GM12875 (cell line): ENCODE data around the gene ARHGAP21.

ENCODE experiments used
- H3K4me3 ChIP-seq: one replicate; pipeline ENCODE4 v1.5.1; 2011; ENCODE audit warnings: low read depth, low read length, control low read depth
- TF ChIP-seq, protein P1 (sequence below): IDR thresholded peaks from 2 replicates; pipeline ENCODE4 v1.5.1; 2011; ENCODE audit warnings: low read depth, mild to moderate bottlenecking, control low read depth, inconsistent platforms, low read length, moderate library complexity, borderline replicate concordance; ENCODE audit not compliant: insufficient read depth

ARHGAP21 gene

DNA sequence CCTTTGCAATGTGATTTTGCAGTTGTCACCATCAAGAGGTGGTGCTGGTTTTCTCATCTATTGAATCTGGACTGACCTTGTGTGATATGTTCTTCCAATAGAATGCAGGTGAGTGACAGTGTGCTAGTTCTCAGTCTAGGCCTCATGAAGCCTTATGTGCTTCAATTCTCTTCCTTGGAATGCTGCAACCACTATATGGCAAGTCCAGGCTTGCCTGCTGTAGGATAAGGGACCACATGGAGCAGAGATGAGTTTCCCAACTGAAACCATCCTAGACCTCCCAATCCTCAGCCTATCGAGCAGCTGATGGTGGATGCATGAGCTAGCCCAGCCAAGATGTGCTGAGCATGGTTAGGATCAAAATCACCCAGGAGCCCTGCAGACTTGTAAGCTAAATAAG, 32.6 kb upstream of the ARHGAP21 start:
- H3K4me3 ChIP-seq, result no peak overlapping the region
- TF ChIP-seq, protein P1, sequence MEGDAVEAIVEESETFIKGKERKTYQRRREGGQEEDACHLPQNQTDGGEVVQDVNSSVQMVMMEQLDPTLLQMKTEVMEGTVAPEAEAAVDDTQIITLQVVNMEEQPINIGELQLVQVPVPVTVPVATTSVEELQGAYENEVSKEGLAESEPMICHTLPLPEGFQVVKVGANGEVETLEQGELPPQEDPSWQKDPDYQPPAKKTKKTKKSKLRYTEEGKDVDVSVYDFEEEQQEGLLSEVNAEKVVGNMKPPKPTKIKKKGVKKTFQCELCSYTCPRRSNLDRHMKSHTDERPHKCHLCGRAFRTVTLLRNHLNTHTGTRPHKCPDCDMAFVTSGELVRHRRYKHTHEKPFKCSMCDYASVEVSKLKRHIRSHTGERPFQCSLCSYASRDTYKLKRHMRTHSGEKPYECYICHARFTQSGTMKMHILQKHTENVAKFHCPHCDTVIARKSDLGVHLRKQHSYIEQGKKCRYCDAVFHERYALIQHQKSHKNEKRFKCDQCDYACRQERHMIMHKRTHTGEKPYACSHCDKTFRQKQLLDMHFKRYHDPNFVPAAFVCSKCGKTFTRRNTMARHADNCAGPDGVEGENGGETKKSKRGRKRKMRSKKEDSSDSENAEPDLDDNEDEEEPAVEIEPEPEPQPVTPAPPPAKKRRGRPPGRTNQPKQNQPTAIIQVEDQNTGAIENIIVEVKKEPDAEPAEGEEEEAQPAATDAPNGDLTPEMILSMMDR, result no peak

GRCh38 chr10:24751716-24752115, 28.0 kb upstream of the ARHGAP21 start:
- no peak overlapping the region for H3K4me3 ChIP-seq
- TF ChIP-seq, protein P1, result no peak

GRCh38 chr10:24750695-24751094, 27.0 kb upstream of the ARHGAP21 start:
- TF ChIP-seq, protein P1, result no peak

DNA sequence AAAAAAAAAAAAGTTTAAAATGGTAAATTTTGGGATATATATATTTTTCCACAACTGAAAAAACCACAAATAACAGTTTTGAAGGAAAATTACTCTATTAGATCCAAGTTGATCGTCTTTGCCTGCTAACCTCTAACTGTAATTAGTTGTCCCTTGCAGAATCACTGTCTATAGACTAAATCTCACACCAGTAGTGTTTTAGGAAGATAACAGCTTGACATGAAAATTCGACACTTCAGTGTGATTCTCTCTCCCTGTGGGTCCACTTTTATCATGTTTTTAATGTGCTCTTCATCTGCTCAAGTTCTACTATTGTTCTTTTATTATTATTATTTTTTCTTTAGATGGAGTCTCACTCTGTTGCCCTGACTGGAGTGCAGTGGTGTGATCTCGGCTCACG, 24.5 kb upstream of the ARHGAP21 start:
- no peak overlapping the region for H3K4me3 ChIP-seq
- TF ChIP-seq, protein P1, result no peak

More at GRCh38 chr10:24750695-24751094, 27.0 kb upstream of the ARHGAP21 start:
- no peak overlapping the region for H3K4me3 ChIP-seq

GRCh38 chr10:24744946-24745345, 21.3 kb upstream of the ARHGAP21 start:
- no peak overlapping the region for H3K4me3 ChIP-seq
- TF ChIP-seq, protein P1, result no peak

DNA sequence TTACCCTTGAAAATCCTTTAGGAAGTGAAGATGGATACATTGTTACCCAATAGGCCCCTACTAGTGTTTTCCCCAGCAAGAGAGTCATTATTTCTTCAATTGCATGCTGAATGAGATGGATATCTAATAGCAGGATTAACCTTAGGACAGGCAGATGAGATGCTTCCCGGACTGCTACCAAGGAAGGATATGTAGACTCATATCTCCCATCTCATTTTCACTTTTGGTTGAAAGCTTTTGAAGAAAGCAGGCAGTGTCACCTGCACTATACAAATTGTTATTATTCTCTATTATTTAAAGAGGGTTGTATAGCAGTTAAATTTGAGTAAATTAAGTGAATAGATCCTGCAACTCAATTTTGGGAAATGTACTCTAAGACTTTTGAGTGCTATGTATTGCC, 17.0 kb upstream of the ARHGAP21 start:
- no peak overlapping the region for H3K4me3 ChIP-seq
- TF ChIP-seq, protein P1, result no peak

DNA sequence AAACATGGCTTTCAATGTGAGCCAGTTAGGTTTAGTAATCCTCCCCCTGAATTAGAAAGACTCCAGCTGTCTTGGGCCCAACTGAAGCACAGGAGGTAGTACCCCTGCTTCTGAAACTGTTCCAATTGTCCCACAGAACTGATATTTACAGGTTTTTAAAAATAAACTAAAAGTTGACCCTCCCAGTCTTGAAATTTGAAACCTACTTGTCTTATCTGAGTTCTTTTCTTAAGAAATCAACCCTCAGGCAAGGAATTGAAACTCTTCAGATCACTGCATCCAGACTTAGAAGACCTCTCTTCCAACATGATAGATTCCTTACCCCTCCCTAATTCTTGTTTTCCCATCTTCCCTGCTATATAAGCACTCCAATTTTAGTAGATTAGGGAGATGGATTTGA, 13.3 kb upstream of the ARHGAP21 start:
- TF ChIP-seq, protein P1, result no peak
- no peak overlapping the region for H3K4me3 ChIP-seq
